HG02885 (cell line): ENCODE data around the gene PLEKHA8.
A peak's percentile ranks its signal among the peaks of the same experiment; 100 is the strongest.

ENCODE experiments used
- ATAC-seq: cut with Tn5 transposase; IDR thresholded peaks from one replicate; pipeline ENCODE4 v1.9.1; 2021; ENCODE audit warnings: mild to moderate bottlenecking; ENCODE audit not compliant: unreplicated experiment, poor library complexity

The PLEKHA8 gene

GRCh38 chr7:30053068-30053467, 24.9 kb downstream of the PLEKHA8 start:
- ATAC-seq: no peak

GRCh38 chr7:30057741-30058140, 29.5 kb downstream of the PLEKHA8 start:
- no peak for ATAC-seq

DNA sequence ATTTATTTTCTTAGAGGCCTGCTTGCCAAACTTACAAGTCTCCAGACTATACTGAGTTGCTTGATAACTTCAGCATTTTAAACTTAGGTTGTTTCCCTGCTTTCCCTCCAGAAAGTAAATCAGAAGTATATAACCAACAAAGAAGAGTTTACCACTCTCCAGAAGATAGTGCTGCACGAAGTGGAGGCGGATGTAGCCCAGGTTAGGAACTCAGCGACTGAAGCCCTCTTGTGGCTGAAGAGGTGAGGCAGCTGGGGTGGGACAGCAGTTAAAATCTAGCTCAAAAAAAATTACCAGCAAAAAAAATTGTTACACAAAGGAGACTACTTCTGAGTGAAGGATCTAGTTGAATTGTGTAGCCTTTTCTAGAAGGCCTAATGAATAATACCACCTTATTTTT, 33.6 kb downstream of the PLEKHA8 start:
- peak; percentile 49 for ATAC-seq

DNA sequence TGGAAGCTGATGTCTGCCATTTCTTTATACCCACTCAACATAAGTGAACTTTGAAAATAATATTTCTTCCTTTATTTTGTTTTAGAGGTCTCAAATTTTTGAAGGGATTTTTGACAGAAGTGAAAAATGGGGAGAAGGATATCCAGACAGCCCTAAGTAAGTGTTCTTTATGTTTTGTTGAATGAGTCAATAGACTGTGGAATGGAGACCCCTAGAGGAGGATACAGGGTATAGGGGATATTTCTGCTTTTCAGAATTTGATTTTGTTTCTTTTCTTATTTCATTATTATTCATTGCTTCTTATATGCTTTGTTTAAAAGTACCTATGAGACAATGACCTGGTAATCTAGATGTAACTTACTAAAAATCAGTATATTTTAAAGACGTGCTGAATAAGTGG, 34.4 kb downstream of the PLEKHA8 start:
- peak; percentile 71 for ATAC-seq

- ATAC-seq: no peak
Measured at GRCh38 chr7:30065746-30066145, 37.5 kb downstream of the PLEKHA8 start.

DNA sequence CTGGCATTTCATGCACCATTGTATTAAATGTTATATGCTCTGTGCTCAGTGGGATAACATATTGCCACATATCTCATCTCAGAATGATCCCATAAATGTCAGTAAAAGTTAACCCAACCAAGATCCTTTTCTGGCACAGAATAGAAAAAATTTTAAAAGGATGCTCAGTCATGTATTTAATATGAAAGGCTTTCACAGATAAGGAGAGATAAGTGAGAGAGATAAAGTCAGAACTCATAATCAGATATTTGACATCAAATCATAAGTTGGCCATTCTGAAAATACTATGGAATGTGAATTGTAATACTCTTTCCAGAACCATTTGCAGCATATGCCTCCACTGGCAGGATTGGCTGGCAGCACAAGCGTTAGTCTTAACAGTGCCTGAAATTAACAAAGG, 38.5 kb downstream of the PLEKHA8 start:
- no peak for ATAC-seq

DNA sequence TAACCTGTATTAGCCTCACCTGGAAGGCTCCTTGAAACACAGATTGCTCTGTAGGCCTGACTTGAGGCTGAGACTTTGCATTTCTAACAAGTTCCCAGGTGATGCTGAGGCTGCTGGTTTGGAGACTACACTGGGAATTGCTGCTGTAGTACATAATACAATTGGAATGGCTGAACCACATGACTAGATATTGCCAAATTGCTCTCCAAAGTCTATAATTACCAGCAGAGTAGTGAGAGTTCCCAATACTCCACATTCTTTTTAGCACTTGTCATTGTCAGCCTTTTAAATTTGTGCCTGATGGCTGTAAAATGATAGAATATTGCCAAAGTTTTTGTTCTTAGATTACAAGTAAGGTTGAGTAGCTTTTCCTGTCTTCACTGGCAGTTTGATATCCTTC, 39.9 kb downstream of the PLEKHA8 start:
- no peak for ATAC-seq

GRCh38 chr7:30069096-30069867, 41.1 kb downstream of the PLEKHA8 start:
- ATAC-seq: no peak

DNA sequence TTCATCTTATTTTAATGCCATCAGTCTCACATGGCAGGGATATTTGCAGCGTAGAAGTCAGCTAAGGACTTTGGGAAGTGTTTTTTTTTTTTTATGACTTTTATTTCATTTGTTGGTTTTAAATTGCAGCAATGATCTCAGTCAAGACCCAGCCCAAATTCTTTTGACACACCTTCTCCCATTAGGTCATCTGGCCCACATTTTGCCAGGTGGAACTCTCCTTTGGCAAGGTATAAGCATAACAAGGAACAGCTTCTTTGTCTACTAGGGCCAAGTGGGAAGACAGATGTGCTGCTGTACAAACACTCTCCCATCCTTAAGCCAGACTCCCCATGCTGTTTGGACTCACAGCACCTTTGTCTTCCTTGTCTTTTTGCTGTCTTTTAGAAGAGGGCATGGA, 41.8 kb downstream of the PLEKHA8 start:
- ATAC-seq: no peak

DNA sequence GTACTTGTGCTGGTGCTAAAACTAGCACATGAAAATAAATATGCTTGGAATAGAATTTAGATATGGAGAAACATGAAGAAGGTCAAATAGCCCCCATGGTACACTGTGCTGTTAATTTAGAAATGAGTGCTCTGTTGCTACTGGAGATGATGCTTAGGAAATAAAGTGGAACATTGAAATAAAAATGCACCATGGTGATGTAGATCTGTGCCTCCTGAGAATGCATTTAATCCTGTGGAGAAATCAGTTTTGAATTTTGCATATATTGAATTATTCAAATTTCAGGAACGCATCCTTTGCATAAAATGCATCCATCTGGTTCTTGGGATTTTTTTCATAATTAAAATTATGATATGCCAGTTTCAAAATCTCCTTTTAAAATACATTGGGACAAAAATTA, 44.5 kb downstream of the PLEKHA8 start:
- no peak for ATAC-seq

DNA sequence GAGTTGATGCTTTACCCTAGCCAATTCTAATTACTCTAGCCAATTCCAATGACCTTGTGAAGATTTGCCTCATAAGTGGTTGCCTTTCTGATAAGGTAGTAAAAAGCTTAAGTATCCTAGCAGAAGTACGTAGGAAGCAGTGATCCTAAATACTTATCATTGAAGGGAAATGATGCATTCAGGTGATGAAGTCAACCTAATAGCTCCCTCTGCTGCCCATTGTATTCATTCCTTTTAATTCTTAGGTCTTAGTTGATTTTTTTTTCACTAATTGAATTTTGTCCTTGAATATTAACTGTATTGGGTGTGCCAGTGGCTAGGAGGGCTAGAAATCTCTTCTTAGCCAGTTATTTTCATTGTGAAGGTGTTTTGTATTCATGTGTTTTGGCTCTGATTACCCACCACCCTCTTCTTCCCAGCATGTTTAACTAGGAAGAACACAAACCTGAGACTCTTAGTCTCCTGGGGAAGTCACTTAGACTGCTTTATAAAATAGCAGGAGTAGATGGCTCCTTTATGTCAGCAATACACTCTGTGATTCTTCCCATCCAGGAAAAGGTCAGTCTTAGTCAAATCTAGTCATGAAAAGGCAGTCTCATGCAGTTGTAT, 46.3 kb downstream of the PLEKHA8 start:
- ATAC-seq: no peak

DNA sequence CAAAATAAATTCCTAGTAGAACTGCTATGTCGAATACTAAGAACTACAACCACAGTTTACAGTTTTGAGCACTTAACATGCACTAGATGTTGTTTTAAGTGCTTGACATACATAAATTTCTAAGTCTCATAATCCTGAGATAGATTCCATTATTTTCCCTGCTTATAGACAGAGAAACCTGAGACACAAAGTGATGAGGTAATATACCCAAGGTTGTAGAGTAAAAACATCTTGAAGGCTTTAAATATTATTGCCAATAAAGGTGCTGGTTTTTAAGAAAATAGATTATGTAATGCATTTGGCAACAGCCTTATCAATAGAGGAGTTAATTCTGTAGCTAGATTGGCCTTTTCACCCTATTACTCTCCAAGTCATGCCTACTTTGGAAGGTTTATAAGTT, 48.2 kb downstream of the PLEKHA8 start:
- no peak for ATAC-seq

GRCh38 chr7:30078280-30078679, 50.1 kb downstream of the PLEKHA8 start:
- ATAC-seq: no peak

DNA sequence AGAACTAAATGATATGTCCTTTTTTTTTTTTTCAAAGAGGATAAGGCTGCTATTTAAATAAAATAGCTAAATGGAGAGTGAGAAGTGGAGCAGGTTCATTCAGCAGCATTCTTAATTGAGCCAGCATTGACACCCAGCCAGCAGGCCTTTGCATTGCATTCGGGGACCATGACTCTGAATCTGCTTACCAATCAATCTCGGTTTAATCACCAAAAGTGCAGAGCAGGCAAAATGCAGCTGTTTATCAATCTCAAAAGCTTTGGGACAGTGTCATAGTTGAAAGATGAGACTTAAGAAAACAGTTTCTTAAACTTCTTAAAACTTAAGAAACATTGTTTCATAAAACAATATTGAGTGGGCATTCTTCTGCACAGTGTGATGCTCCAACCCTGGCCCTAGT, 51.7 kb downstream of the PLEKHA8 start:
- no peak for ATAC-seq

- no peak for ATAC-seq
Measured at GRCh38 chr7:30080818-30081217, 52.6 kb downstream of the PLEKHA8 start.

GRCh38 chr7:30082686-30083085, 54.5 kb downstream of the PLEKHA8 start:
- ATAC-seq: no peak

GRCh38 chr7:30083334-30083733, 55.1 kb downstream of the PLEKHA8 start:
- no peak for ATAC-seq

DNA sequence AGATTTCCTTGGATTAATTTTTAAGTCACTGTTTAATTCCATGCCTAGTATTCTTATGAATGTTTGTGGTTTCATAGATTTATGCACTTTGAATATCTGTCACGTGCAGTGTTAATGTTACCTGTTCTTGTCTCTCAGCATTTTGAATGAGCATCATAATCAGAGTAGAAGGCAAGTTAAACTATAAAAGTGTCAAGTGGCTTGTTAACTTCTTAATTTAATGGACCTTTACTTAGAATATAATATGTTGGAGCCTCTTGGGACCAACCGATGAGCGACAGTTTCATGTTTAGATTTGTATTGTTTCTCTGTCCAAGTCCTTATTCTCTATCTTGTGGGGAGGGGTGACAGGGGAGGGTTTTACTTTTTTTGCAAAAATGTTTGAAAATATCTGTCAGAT, 56.0 kb downstream of the PLEKHA8 start:
- no peak for ATAC-seq

DNA sequence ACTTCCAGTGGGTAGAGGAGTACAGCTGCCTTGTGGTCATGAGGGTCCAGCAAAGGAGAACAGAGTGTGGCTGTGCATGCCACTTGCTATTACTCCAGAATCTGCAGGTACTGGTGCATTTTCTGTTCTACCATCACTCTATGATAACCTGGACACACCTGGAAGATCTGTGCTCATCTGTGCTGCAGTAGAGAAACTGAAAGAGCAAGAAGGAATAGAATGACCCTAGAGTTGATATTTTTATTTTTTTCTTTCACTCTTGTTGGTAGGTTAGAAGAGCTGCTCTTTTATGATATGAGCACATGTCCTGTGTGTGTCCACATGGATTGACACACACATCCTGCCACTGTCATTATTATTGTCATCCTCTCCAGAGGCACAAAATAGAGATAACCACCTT, 58.3 kb downstream of the PLEKHA8 start:
- ATAC-seq: no peak

GRCh38 chr7:30087371-30087770, 59.2 kb downstream of the PLEKHA8 start:
- no peak for ATAC-seq

DNA sequence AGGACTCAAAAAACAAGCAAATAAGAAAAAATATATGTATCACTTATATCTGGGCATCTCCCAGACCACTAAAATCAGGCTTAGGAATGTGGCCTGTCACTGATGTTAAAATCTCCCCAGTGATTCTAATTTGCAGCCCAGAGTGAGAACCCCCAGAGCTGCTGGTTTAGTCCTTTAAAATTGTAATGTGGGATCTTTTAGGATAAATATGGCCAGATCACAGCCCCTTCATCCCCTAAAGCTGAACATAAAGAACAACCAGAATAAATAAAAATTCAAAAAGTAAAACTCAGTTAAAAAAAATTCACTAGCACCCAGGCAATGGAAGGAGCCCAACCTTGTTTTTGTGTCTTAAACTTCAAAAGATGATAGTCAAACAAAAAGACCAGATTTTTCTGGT, 60.1 kb downstream of the PLEKHA8 start:
- no peak for ATAC-seq

GRCh38 chr7:30090111-30090510, 61.9 kb downstream of the PLEKHA8 start:
- ATAC-seq: no peak
